Measurements from ENCODE around the gene SMAD6. TPM values are rescaled to one million over a fixed set of nuclear protein-coding genes. Genes with fewer than 3 reads are reported as not detected.

SMAD6 gene
- total and polyA plus RNA-seq, 9 of the 15 experiments (the other 6 are each of a cell fraction or from before 2014, with no cell fraction given): 0.10 to 15.5 (median 3.7) TPM

DNA sequence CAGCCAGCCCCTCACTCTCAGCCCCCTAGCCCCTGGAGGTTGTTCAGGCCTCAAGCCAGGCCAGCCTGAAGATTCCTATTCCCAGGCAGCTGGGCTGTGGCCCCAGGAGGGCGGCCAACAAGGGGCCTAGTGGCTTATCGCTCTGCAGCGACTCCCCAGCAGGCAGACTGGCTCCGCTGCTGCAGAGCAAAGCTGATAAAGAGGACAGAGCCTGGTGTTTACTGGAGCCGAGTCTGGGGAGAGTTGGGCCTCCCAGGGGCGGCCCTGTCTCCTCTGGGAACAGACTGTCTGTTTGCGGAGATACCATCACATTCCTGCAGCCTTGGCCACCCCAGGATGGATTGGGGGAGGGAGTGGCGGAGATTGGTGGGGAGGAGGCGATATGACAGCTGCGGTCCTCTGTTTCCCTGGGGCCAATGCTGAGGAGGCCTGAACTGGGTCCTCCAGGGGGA is 22.4 kb upstream of the SMAD6 start (continued):
- TF ChIP-seq ZNF24 (IDR thresholded peaks at IDR 0.05): peak; percentile 87
- no peak for TF ChIP-seq SAFB (IDR thresholded peaks at IDR 0.05; ENCODE audit: borderline replicate concordance, low read depth, low read length)
- no peak for TF ChIP-seq HIVEP1 (CRISPR knock-in tag; IDR thresholded peaks at IDR 0.05)
- peak; percentile 92 for TF ChIP-seq BCOR (IDR thresholded peaks at IDR 0.05)
- TF ChIP-seq ZNF408 (CRISPR knock-in tag; IDR thresholded peaks at IDR 0.05; ENCODE audit: low read depth): no peak
- TF ChIP-seq PHB2 (IDR thresholded peaks at IDR 0.05; ENCODE audit: low read depth): peak; percentile 90
- TF ChIP-seq BDP1 (IDR thresholded peaks at IDR 0.05; ENCODE audit: insufficient read depth, insufficient read length): no peak
- TF ChIP-seq CHD1 (IDR thresholded peaks at IDR 0.05; ENCODE audit: low read length): no peak
- TF ChIP-seq HEY1 (CRISPR knock-in tag; IDR thresholded peaks at IDR 0.05; ENCODE audit: borderline replicate concordance): no peak
- peak; percentile 94 for TF ChIP-seq MTA2 (IDR thresholded peaks at IDR 0.05; ENCODE audit: low read depth)
- no peak for TF ChIP-seq PTRF (tag; IDR thresholded peaks at IDR 0.05)
- TF ChIP-seq, protein P1, sequence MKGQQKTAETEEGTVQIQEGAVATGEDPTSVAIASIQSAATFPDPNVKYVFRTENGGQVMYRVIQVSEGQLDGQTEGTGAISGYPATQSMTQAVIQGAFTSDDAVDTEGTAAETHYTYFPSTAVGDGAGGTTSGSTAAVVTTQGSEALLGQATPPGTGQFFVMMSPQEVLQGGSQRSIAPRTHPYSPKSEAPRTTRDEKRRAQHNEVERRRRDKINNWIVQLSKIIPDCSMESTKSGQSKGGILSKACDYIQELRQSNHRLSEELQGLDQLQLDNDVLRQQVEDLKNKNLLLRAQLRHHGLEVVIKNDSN (CRISPR knock-in tag; IDR thresholded peaks at IDR 0.05): no peak
- TF ChIP-seq POLR2B (IDR thresholded peaks at IDR 0.05; ENCODE audit: low read depth, partially characterized antibody): no peak
- TF ChIP-seq ZNF785 (CRISPR knock-in tag; IDR thresholded peaks at IDR 0.05): no peak
- TF ChIP-seq, protein P2, sequence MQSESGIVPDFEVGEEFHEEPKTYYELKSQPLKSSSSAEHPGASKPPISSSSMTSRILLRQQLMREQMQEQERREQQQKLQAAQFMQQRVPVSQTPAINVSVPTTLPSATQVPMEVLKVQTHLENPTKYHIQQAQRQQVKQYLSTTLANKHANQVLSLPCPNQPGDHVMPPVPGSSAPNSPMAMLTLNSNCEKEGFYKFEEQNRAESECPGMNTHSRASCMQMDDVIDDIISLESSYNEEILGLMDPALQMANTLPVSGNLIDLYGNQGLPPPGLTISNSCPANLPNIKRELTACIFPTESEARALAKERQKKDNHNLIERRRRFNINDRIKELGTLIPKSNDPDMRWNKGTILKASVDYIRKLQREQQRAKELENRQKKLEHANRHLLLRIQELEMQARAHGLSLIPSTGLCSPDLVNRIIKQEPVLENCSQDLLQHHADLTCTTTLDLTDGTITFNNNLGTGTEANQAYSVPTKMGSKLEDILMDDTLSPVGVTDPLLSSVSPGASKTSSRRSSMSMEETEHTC (IDR thresholded peaks at IDR 0.05): no peak
- TF ChIP-seq FOXA1 (IDR thresholded peaks at IDR 0.05; ENCODE audit: borderline replicate concordance): no peak
- no peak for TF ChIP-seq ZNF77 (CRISPR knock-in tag; IDR thresholded peaks at IDR 0.05)
- TF ChIP-seq HNRNPUL1 (IDR thresholded peaks at IDR 0.05; ENCODE audit: low read length): no peak
- peak; percentile 43 for TF ChIP-seq TBP (optimal IDR thresholded peaks at IDR 0.05; ENCODE audit: low read depth, low read length)
- TF ChIP-seq, protein P3, sequence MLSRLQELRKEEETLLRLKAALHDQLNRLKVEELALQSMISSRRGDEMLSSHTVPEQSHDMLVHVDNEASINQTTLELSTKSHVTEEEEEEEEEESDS (CRISPR knock-in tag; IDR thresholded peaks at IDR 0.05): no peak
- no peak for TF ChIP-seq PURB (CRISPR knock-in tag; IDR thresholded peaks at IDR 0.05; ENCODE audit: low read depth)
- peak; percentile 99 for TF ChIP-seq TCF3 (CRISPR knock-in tag; IDR thresholded peaks at IDR 0.05)
- TF ChIP-seq SMAD3 (CRISPR knock-in tag; conservative IDR thresholded peaks at IDR 0.05): peak; percentile 67; the same call in 1 of the 2 replicates
- TF ChIP-seq RBM14 (IDR thresholded peaks at IDR 0.05; ENCODE audit: borderline replicate concordance, insufficient read depth, low read depth, low read length): no peak
- peak; percentile 96 for TF ChIP-seq HDAC3 (IDR thresholded peaks at IDR 0.05; ENCODE audit: borderline replicate concordance, partially characterized antibody)
- no peak for TF ChIP-seq HDAC6 (IDR thresholded peaks at IDR 0.05; ENCODE audit: low read depth, low read length)
- TF ChIP-seq, protein P4, sequence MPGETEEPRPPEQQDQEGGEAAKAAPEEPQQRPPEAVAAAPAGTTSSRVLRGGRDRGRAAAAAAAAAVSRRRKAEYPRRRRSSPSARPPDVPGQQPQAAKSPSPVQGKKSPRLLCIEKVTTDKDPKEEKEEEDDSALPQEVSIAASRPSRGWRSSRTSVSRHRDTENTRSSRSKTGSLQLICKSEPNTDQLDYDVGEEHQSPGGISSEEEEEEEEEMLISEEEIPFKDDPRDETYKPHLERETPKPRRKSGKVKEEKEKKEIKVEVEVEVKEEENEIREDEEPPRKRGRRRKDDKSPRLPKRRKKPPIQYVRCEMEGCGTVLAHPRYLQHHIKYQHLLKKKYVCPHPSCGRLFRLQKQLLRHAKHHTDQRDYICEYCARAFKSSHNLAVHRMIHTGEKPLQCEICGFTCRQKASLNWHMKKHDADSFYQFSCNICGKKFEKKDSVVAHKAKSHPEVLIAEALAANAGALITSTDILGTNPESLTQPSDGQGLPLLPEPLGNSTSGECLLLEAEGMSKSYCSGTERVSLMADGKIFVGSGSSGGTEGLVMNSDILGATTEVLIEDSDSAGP (CRISPR knock-in tag; IDR thresholded peaks at IDR 0.05): no peak
- no peak for TF ChIP-seq MIER1 (IDR thresholded peaks at IDR 0.05; ENCODE audit: low read depth)
- peak; percentile 73 to 97 for TF ChIP-seq RCOR1 (IDR thresholded peaks at IDR 0.05; ENCODE audit: borderline replicate concordance in 1 of 2, low read depth in 2 of 2, low read length in 2 of 2)
- TF ChIP-seq KDM5B (IDR thresholded peaks at IDR 0.05; ENCODE audit: insufficient replicate concordance, low read depth, low read length): no peak

All from K562 (cell line).